SU-DHL-6 (cell line): Measurements from ENCODE around the gene ACTN3.

Experiments used
- H2AFZ ChIP-seq: fragments of 200-600 bp; sonication (generic); 2 replicates; pipeline ENCODE4 v1.6.1; 2014; ENCODE audit warnings: low read depth, mild to moderate bottlenecking, moderate library complexity, mixed read lengths, antibody characterized with exemption, low read length; ENCODE audit not compliant: severe bottlenecking
- H3F3A ChIP-seq: fragments of 200-600 bp; shearing (Covaris generic); 2 replicates; pipeline ENCODE4 v1.6.0; 2016; ENCODE audit warnings: antibody characterized with exemption, mild to moderate bottlenecking; ENCODE audit not compliant: insufficient read depth
- H3K27ac ChIP-seq: fragments of 200-600 bp; sonication (generic); 2 replicates; pipeline ENCODE4 v1.5.1; 2016; ENCODE audit warnings: low read depth, mild to moderate bottlenecking, low read length, moderate library complexity, mixed read lengths
- H3K27me3 ChIP-seq: fragments of 200-600 bp; sonication (generic), shearing (Covaris generic); 2 replicates; pipeline ENCODE4 v1.6.0; 2014; ENCODE audit warnings: mild to moderate bottlenecking, low read length
- H3K36me3 ChIP-seq: fragments of 200-600 bp; sonication (generic); 2 replicates; pipeline ENCODE4 v1.6.1; 2014; ENCODE audit warnings: mild to moderate bottlenecking, low read length, mixed read lengths
- H3K4me2 ChIP-seq: fragments of 300-600, 200-600 bp; shearing (Covaris generic), sonication (generic); 2 replicates; pipeline ENCODE4 v1.6.0; 2014; ENCODE audit warnings: low read length, low read depth, mild to moderate bottlenecking; ENCODE audit not compliant: poor library complexity, severe bottlenecking
- H3K4me3 ChIP-seq: fragments of 200-600 bp; sonication (generic); 2 replicates; pipeline ENCODE4 v1.5.1; 2014; ENCODE audit warnings: antibody characterized with exemption, low read length, mild to moderate bottlenecking, mixed read lengths; ENCODE audit not compliant: insufficient read depth, poor library complexity, severe bottlenecking
- H3K79me2 ChIP-seq: fragments of 200-600 bp; sonication (generic); 2 replicates; pipeline ENCODE4 v1.6.1; 2014; ENCODE audit warnings: mild to moderate bottlenecking, low read length, moderate library complexity; ENCODE audit not compliant: insufficient read depth
- H3K9ac ChIP-seq: fragments of 200-600 bp; sonication (generic); 2 replicates; pipeline ENCODE4 v1.7.0; 2014; ENCODE audit warnings: mild to moderate bottlenecking, low read length
- H3K9me2 ChIP-seq: fragments of 200-600 bp; sonication (generic); replicated peaks from 2 replicates; pipeline ENCODE4 v1.6.1; 2014; ENCODE audit warnings: low read length; ENCODE audit not compliant: insufficient read depth
- H3K9me3 ChIP-seq: fragments of 200-600 bp; sonication (generic); 2 replicates; pipeline ENCODE4 v1.6.1; 2014; ENCODE audit warnings: low read length, mixed read lengths; ENCODE audit not compliant: insufficient read depth
- H4K20me1 ChIP-seq: fragments of 200-600 bp; sonication (generic); 2 replicates; pipeline ENCODE4 v1.6.1; 2014; ENCODE audit warnings: low read depth, mild to moderate bottlenecking, antibody characterized with exemption, low read length, moderate library complexity, mixed read lengths
- CTCF ChIP-seq: fragments of 200-600 bp; sonication (generic); IDR thresholded peaks from one replicate; pipeline ENCODE4 v1.5.1; 2017; ENCODE audit warnings: antibody characterized with exemption, mild to moderate bottlenecking, low read length, moderate library complexity; ENCODE audit not compliant: insufficient read depth, poor library complexity, severe bottlenecking
- EZH2phosphoT487 ChIP-seq: fragments of 200-600 bp; sonication (generic), shearing (Covaris generic); conservative IDR thresholded peaks from 2 replicates; pipeline ENCODE4 v1.6.1; 2018; ENCODE audit warnings: mild to moderate bottlenecking, antibody characterized with exemption, low read length, moderate library complexity, mixed read lengths

The ACTN3 gene

GRCh38 chr11:66531841-66532240, 14.9 kb upstream of the ACTN3 start:
- no peak for TF ChIP-seq EZH2phosphoT487
- TF ChIP-seq CTCF, result no peak
- Histone ChIP-seq H3K27me3 (no peaks in the 10 kb centered on the region), H2AFZ (no peak overlapping the region), H3K9ac (no peak overlapping the region), H3K4me2 (no peak overlapping the region), H3F3A (no peaks in the 10 kb centered on the region), H4K20me1 (no peaks in the 10 kb centered on the region), H3K36me3 (no peaks in the 10 kb centered on the region), H3K4me3 (no peak overlapping the region), H3K9me2 (no peaks in the 10 kb centered on the region), H3K79me2 (no peaks in the 10 kb centered on the region), H3K27ac (no peak overlapping the region), H3K9me3 (no peaks in the 10 kb centered on the region)

GRCh38 chr11:66532784-66533183, 13.9 kb upstream of the ACTN3 start:
- Histone ChIP-seq H3K36me3 (no peaks in the 10 kb centered on the region), H2AFZ (no peak overlapping the region), H3K79me2 (no peaks in the 10 kb centered on the region), H3K27me3 (no peaks in the 10 kb centered on the region), H3F3A (no peaks in the 10 kb centered on the region), H3K9me3 (no peaks in the 10 kb centered on the region), H3K27ac (no peak overlapping the region), H3K4me2 (no peak overlapping the region), H3K9me2 (no peaks in the 10 kb centered on the region), H3K4me3 (no peak overlapping the region), H4K20me1 (no peaks in the 10 kb centered on the region), H3K9ac (no peak overlapping the region)
- TF ChIP-seq EZH2phosphoT487 (no peak), CTCF (no peak)

- Histone ChIP-seq H3K4me3 (no peak overlapping the region), H2AFZ (no peak overlapping the region), H3K79me2 (no peaks in the 10 kb centered on the region), H3K27me3 (no peaks in the 10 kb centered on the region), H3K9me2 (no peaks in the 10 kb centered on the region), H3K4me2 (no peak overlapping the region), H3K27ac (no peak overlapping the region), H4K20me1 (no peaks in the 10 kb centered on the region), H3F3A (peaks cover 3% of the 10 kb centered on the region; the same call in 1 of the 2 replicates), H3K36me3 (no peaks in the 10 kb centered on the region), H3K9me3 (no peaks in the 10 kb centered on the region), H3K9ac (no peak overlapping the region)
- no peak for TF ChIP-seq CTCF
- no peak for TF ChIP-seq EZH2phosphoT487
Measured at GRCh38 chr11:66539170-66539869, 7.4 kb upstream of the ACTN3 start.
